ACC112 (cell line): ENCODE data around the gene AKAP13.

Experiments used
- H2AFZ ChIP-seq: fragments of 200-600 bp; sonication (generic); one replicate; pipeline ENCODE4 v1.6.0; 2017; ENCODE audit warnings: antibody characterized with exemption, low read length; ENCODE audit not compliant: unreplicated experiment
- H3K27ac ChIP-seq: fragments of 200-600 bp; sonication (generic); 2 replicates; pipeline ENCODE4 v1.5.1; 2014; ENCODE audit warnings: low read depth, mild to moderate bottlenecking, antibody characterized with exemption, low read length, moderate library complexity
- H3K27me3 ChIP-seq: fragments of 200-600 bp; sonication (generic); 2 replicates; pipeline ENCODE4 v1.6.1; 2014; ENCODE audit warnings: mild to moderate bottlenecking, antibody characterized with exemption, low read length, moderate library complexity, mixed read lengths; ENCODE audit not compliant: insufficient read depth
- H3K36me3 ChIP-seq: fragments of 200-600 bp; sonication (generic); 2 replicates; pipeline ENCODE4 v1.6.1; 2016; ENCODE audit warnings: mild to moderate bottlenecking, antibody characterized with exemption, low read length, moderate library complexity, mixed read lengths; ENCODE audit not compliant: insufficient read depth
- H3K4me1 ChIP-seq: fragments of 200-600 bp; sonication (generic); one replicate; pipeline ENCODE4 v1.6.1; 2016; ENCODE audit warnings: low read length, mixed read lengths; ENCODE audit not compliant: insufficient read depth, unreplicated experiment, control insufficient read depth
- H3K4me3 ChIP-seq: fragments of 200-600 bp; sonication (generic); 2 replicates; pipeline ENCODE4 v1.5.1; 2014; ENCODE audit warnings: mild to moderate bottlenecking, low read depth, low read length
- H3K79me2 ChIP-seq: fragments of 200-600 bp; sonication (generic); one replicate; pipeline ENCODE4 v1.6.0; 2016; ENCODE audit warnings: low read length; ENCODE audit not compliant: control insufficient read depth, unreplicated experiment, insufficient read depth

Gene AKAP13

DNA sequence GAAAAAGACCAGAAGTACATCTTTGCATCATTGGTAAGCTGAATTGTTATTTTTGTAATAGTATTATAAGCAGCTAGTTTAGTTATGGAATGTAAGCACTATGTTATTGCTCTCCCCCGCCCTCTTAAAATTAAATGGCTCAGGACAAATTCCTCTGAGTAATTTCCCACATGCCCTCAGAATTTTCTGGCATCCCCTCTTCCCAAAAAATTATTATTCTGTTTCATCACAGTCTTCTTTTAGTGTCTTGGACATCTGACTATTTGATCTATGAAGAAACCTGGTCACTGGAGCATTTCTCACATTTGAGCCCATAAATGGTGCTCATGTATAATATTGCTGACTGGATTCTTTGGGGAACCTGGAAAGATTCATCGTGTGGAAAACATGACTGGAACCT lies 346.1 kb downstream of the AKAP13 start:
- Histone ChIP-seq H3K79me2 (no peaks in the 10 kb centered on the region), H3K4me3 (peak overlapping the region; percentile 4; the same call in 1 of the 2 replicates), H3K36me3 (peaks cover 37% of the 10 kb centered on the region), H3K4me1 (peaks cover 37% of the 10 kb centered on the region), H3K27ac (peak overlapping the region; percentile 68), H3K27me3 (no peaks in the 10 kb centered on the region), H2AFZ (no peak overlapping the region)

DNA sequence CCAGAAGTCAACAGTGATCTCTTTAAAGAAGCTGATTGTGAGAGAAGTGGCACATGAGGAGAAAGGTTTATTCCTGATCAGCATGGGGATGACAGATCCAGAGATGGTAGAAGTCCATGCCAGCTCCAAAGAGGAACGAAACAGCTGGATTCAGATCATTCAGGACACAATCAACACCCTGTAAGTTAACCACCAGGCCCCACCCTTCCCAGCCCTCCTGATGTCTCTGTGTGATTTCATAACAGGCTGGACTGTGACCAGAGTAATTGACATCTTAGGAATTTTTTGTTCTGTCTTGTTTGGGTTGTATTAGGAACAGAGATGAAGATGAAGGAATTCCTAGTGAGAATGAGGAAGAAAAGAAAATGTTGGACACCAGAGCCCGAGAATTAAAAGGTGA lies 346.7 kb downstream of the AKAP13 start:
- Histone ChIP-seq H3K79me2 (no peaks in the 10 kb centered on the region), H3K36me3 (peaks cover 37% of the 10 kb centered on the region), H2AFZ (no peak overlapping the region), H3K27me3 (no peaks in the 10 kb centered on the region), H3K27ac (peak overlapping the region; percentile 68), H3K4me3 (no peak overlapping the region), H3K4me1 (peaks cover 37% of the 10 kb centered on the region)

- H3K4me1 ChIP-seq = peaks cover 23% of the 10 kb centered on the region
- H2AFZ ChIP-seq = no peak overlapping the region
- H3K79me2 ChIP-seq = no peaks in the 10 kb centered on the region
- H3K4me3 ChIP-seq = no peak overlapping the region
- no peak overlapping the region for H3K27ac ChIP-seq
- H3K27me3 ChIP-seq = no peaks in the 10 kb centered on the region
- H3K36me3 ChIP-seq = peaks cover 53% of the 10 kb centered on the region
Observed at GRCh38 chr15:85730001-85730820, 349.8 kb downstream of the AKAP13 start.

GRCh38 chr15:85733416-85733815 lies 353.0 kb downstream of the AKAP13 start:
- Histone ChIP-seq H3K4me1 (no peaks in the 10 kb centered on the region), H3K79me2 (no peaks in the 10 kb centered on the region), H3K27ac (no peak overlapping the region), H3K4me3 (no peak overlapping the region), H3K27me3 (no peaks in the 10 kb centered on the region), H2AFZ (no peak overlapping the region), H3K36me3 (peaks cover 58% of the 10 kb centered on the region)

- peaks cover 47% of the 10 kb centered on the region for H3K36me3 ChIP-seq
- no peaks in the 10 kb centered on the region for H3K27me3 ChIP-seq
- H3K27ac ChIP-seq = no peak overlapping the region
- no peaks in the 10 kb centered on the region for H3K4me1 ChIP-seq
- no peak overlapping the region for H3K4me3 ChIP-seq
- no peak overlapping the region for H2AFZ ChIP-seq
- no peaks in the 10 kb centered on the region for H3K79me2 ChIP-seq
Observed at GRCh38 chr15:85737061-85737460, 356.7 kb downstream of the AKAP13 start.

- Histone ChIP-seq H2AFZ (no peak overlapping the region), H3K4me1 (no peaks in the 10 kb centered on the region), H3K4me3 (no peak overlapping the region), H3K27ac (no peak overlapping the region), H3K79me2 (no peaks in the 10 kb centered on the region), H3K36me3 (0 out of 2 replicates have a peak, but pooled peaks cover 22% of the 10 kb centered on the region), H3K27me3 (no peaks in the 10 kb centered on the region)
Observed at GRCh38 chr15:85741021-85741421, 360.6 kb downstream of the AKAP13 start.

DNA sequence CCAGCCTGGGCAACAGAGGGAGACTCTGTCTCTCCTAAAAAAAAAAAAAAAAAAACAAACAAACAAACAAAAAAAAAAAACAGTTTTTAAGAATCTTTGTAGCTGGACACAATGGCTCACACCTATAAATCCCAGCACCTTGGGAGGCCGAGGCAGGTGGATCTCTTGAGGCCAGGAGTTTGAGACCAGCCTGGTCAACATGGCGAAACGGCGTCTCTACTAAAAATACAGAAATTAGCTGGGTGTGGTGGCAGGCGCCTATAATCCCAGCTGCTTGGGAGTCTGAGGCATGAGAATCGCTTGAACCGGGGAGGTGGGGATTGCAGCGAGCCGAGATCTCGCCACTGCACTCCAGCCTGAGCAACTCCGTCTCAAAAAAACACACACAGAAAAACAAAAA lies 361.3 kb downstream of the AKAP13 start:
- H3K79me2 ChIP-seq = no peaks in the 10 kb centered on the region
- H3K4me1 ChIP-seq = no peaks in the 10 kb centered on the region
- H3K27me3 ChIP-seq = no peaks in the 10 kb centered on the region
- H3K4me3 ChIP-seq = no peak overlapping the region
- no peak overlapping the region for H3K27ac ChIP-seq
- H3K36me3 ChIP-seq = 0 out of 2 replicates have a peak, but pooled peaks cover 16% of the 10 kb centered on the region
- no peak overlapping the region for H2AFZ ChIP-seq

DNA sequence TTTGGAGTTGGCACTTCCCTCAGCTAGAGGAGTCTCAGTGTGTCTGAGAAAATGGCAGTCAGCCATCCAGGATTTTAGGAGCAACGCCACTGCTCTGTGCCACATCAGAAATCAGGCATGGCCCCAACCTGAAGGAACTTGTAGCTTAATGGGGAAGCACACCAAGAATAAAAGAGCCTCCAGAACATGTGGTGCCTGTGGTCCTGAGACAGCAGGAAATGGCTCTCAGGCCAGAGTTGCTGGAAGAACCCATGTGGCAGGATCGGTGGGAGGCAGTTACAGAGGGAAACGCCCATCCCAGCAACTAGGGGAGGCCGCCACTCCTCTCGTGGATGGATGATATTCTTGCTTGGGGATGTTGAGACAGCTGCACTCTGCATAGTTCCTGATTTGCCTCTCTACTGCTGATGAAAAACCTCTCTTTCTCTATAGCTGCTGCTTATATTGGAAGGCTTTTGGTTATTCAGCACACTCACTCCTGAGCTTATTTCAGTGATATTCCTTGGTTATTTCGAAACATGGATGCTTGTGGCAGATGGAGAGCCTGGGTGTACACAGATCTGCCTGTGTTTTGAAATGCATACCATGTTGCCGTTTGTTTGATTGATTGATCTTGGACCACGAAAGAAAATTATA lies 361.9 kb downstream of the AKAP13 start:
- no peaks in the 10 kb centered on the region for H3K27me3 ChIP-seq
- no peak overlapping the region for H2AFZ ChIP-seq
- 0 out of 2 replicates have a peak, but pooled peaks cover 16% of the 10 kb centered on the region for H3K36me3 ChIP-seq
- no peaks in the 10 kb centered on the region for H3K4me1 ChIP-seq
- H3K4me3 ChIP-seq = no peak overlapping the region
- no peak overlapping the region for H3K27ac ChIP-seq
- H3K79me2 ChIP-seq = no peaks in the 10 kb centered on the region

- Histone ChIP-seq H3K27ac (no peak overlapping the region), H3K4me1 (no peaks in the 10 kb centered on the region), H3K4me3 (no peak overlapping the region), H3K36me3 (0 out of 2 replicates have a peak, but pooled peaks cover 15% of the 10 kb centered on the region), H3K27me3 (no peaks in the 10 kb centered on the region), H2AFZ (no peak overlapping the region), H3K79me2 (no peaks in the 10 kb centered on the region)
Observed at GRCh38 chr15:85743392-85744055, 363.1 kb downstream of the AKAP13 start.

DNA sequence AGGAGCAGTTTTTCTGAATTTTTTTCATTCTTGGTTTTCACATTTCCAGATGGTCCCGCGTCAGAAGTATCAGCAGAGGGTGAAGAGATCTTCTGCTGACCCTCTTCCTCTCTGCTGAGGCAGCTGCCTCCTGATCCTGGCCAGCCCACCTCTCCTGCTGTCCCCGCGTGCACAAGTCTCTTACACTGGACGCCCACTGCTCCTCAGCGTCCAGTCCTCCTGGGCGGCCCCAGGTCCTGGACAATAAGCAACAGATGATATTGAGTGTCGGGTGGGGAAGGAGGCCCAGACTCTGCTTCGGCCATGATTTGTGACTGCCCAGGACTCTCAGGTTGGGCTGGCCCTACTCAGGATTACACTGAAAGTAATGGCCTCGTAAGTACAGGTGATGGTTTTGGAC lies 364.2 kb downstream of the AKAP13 start:
- Histone ChIP-seq H3K79me2 (no peaks in the 10 kb centered on the region), H3K27ac (no peak overlapping the region), H3K4me1 (no peaks in the 10 kb centered on the region), H3K36me3 (0 out of 2 replicates have a peak, but pooled peaks cover 15% of the 10 kb centered on the region), H3K27me3 (no peaks in the 10 kb centered on the region), H3K4me3 (no peak overlapping the region), H2AFZ (no peak overlapping the region)
